Neural cell (in vitro differentiated cells): ENCODE measurements around the gene COA7. TPM values are rescaled to one million over a fixed set of nuclear protein-coding genes. Genes with fewer than 3 reads are reported as not detected.

Experiments used
- H2AFZ ChIP-seq: fragments of 200-600, 300-800 bp; sonication (generic), shearing (Covaris generic); 2 replicates; pipeline ENCODE4 v1.6.0; 2014; ENCODE audit warnings: low read depth, mild to moderate bottlenecking, antibody characterized with exemption, low read length, moderate library complexity
- H3F3A ChIP-seq: fragments of 200-600 bp; shearing (Covaris generic); 2 replicates; pipeline ENCODE4 v1.6.1; 2016; ENCODE audit warnings: mild to moderate bottlenecking, moderate library complexity, mixed read lengths, antibody characterized with exemption, low read length; ENCODE audit not compliant: insufficient read depth, poor library complexity, severe bottlenecking
- H3K27ac ChIP-seq: fragments of 200-600, 300-800 bp; sonication (generic), shearing (Covaris generic); 2 replicates; pipeline ENCODE4 v1.5.1; 2014; ENCODE audit warnings: mild to moderate bottlenecking, low read length, moderate library complexity
- H3K27me3 ChIP-seq: fragments of 300-800, 200-600 bp; sonication (generic), shearing (Covaris generic); 2 replicates; pipeline ENCODE4 v1.6.0; 2014; ENCODE audit warnings: mild to moderate bottlenecking, low read depth, low read length, moderate library complexity; ENCODE audit not compliant: insufficient read depth
- H3K36me3 ChIP-seq: fragments of 300-800, 200-600 bp; sonication (generic), shearing (Covaris generic); 2 replicates; pipeline ENCODE4 v1.5.1; 2014; ENCODE audit warnings: mild to moderate bottlenecking, antibody characterized with exemption, low read length, moderate library complexity; ENCODE audit not compliant: insufficient read depth
- H3K4me2 ChIP-seq: fragments of 300-800, 200-600 bp; sonication (generic), shearing (Covaris generic); 2 replicates; pipeline ENCODE4 v1.6.0; 2014; ENCODE audit warnings: mild to moderate bottlenecking, low read length
- H3K4me3 ChIP-seq: fragments of 300-800, 200-600 bp; sonication (generic), shearing (Covaris generic); 2 replicates; pipeline ENCODE4 v1.5.1; 2014; ENCODE audit warnings: mild to moderate bottlenecking, low read length, moderate library complexity
- H3K79me2 ChIP-seq: fragments of 200-600 bp; shearing (Covaris generic); replicated peaks from 2 replicates; pipeline ENCODE4 v1.6.0; 2014; ENCODE audit warnings: mild to moderate bottlenecking, low read length, moderate library complexity; ENCODE audit not compliant: insufficient read depth
- H3K9ac ChIP-seq: fragments of 300-800, 200-600 bp; sonication (generic), shearing (Covaris generic); 2 replicates; pipeline ENCODE4 v1.6.1; 2016; ENCODE audit warnings: mild to moderate bottlenecking, low read length, mixed read lengths
- H3K9me2 ChIP-seq: fragments of 200-600 bp; shearing (Covaris generic); 2 replicates; pipeline ENCODE4 v1.6.1; 2016; ENCODE audit warnings: mild to moderate bottlenecking, low read length, mixed read lengths; ENCODE audit not compliant: insufficient read depth
- H3K9me3 ChIP-seq: fragments of 200-600, 300-800 bp; sonication (generic), shearing (Covaris generic); 2 replicates; pipeline ENCODE4 v1.6.1; 2016; ENCODE audit warnings: mild to moderate bottlenecking, mixed run types, low read length, moderate library complexity, mixed read lengths
- H4K20me1 ChIP-seq: fragments of 200-600 bp; shearing (Covaris generic); 2 replicates; pipeline ENCODE4 v1.6.1; 2016; ENCODE audit warnings: mild to moderate bottlenecking, mixed run types; ENCODE audit not compliant: insufficient read depth
- EP300 ChIP-seq: fragments of 450-650 bp; conservative IDR thresholded peaks from 2 replicates; pipeline ENCODE4 v1.6.1; 2014; ENCODE audit warnings: antibody characterized with exemption, mild to moderate bottlenecking, moderate library complexity; ENCODE audit not compliant: poor library complexity, severe bottlenecking
- EZH2 ChIP-seq: fragments of 200-600, 300-800 bp; shearing (Covaris generic), sonication (generic); IDR thresholded peaks from 2 replicates; pipeline ENCODE4 v1.6.1; 2014; ENCODE audit warnings: antibody characterized with exemption, low read length, borderline replicate concordance, mild to moderate bottlenecking; ENCODE audit not compliant: insufficient read depth, poor library complexity, severe bottlenecking
- MXI1 ChIP-seq: fragments of 450-650 bp; conservative IDR thresholded peaks from 2 replicates; pipeline ENCODE4 v1.6.1; 2014; ENCODE audit warnings: antibody characterized with exemption, mild to moderate bottlenecking; ENCODE audit not compliant: poor library complexity, severe bottlenecking
- POLR2AphosphoS5 ChIP-seq: IDR thresholded peaks from 2 replicates; pipeline ENCODE4 v1.6.1; 2012
- RAD21 ChIP-seq: fragments of 450-650 bp; conservative IDR thresholded peaks from 2 replicates; pipeline ENCODE4 v1.6.1; 2014; ENCODE audit warnings: antibody characterized with exemption, mild to moderate bottlenecking, moderate library complexity
- SMC3 ChIP-seq: fragments of 450-650 bp; conservative IDR thresholded peaks from 2 replicates; pipeline ENCODE4 v1.6.1; 2014; ENCODE audit warnings: antibody characterized with exemption, mild to moderate bottlenecking, moderate library complexity; ENCODE audit not compliant: poor library complexity
- TAF1 ChIP-seq: IDR thresholded peaks from 2 replicates; pipeline ENCODE4 v1.6.1; 2012; ENCODE audit warnings: low read depth
- polyA plus RNA-seq: library from polyadenylated mRNA; depleted of rRNA; stranded (reverse); fragments of >200 nt; gene quantifications from 2 replicates; pipeline ENCODE4 v1.2.3, GENCODE V29; 2014
- TF ChIP-seq, protein P1 (sequence below): fragments of 450-650 bp; IDR thresholded peaks from 2 replicates; pipeline ENCODE4 v1.5.1; 2014; ENCODE audit warnings: antibody characterized with exemption, mild to moderate bottlenecking, moderate library complexity; ENCODE audit not compliant: poor library complexity, severe bottlenecking
- TF ChIP-seq, protein P2 (sequence below): IDR thresholded peaks from 2 replicates; pipeline ENCODE4 v1.6.1; 2012; ENCODE audit warnings: borderline replicate concordance

Gene COA7
- polyA plus RNA-seq, 1 donor from 2014 or later = 11.6 TPM

DNA sequence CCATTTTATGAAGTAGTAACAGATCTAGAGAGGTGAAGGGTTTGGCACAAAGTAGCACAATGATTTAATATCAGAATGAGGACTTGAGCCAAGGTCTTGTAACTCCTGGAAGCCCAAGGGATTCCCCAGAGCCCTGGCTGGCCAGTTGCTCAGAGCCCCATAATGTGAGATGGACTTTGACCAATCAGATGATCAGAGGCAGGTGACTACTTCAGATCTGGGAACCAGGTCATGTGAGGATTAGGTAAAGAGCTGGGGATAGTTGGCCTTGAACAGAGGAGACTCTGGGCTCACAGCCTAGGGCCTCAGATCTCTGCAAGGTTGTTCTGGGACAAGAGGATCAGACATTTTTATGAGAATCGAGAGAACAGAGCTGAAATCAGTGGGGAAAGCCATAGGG, 46.2 kb downstream of the COA7 start:
- no peak overlapping the region for H3K27ac ChIP-seq
- H3K9me2 ChIP-seq = no peaks in the 10 kb centered on the region
- no peak overlapping the region for H3K9ac ChIP-seq
- H3K79me2 ChIP-seq = no peaks in the 10 kb centered on the region
- H3K36me3 ChIP-seq = no peaks in the 10 kb centered on the region
- H2AFZ ChIP-seq = no peak overlapping the region
- no peak overlapping the region for H3K4me2 ChIP-seq
- H3F3A ChIP-seq = no peaks in the 10 kb centered on the region
- no peaks in the 10 kb centered on the region for H4K20me1 ChIP-seq
- H3K9me3 ChIP-seq = no peaks in the 10 kb centered on the region
- H3K27me3 ChIP-seq = no peaks in the 10 kb centered on the region
- H3K4me3 ChIP-seq = no peak overlapping the region
- no peak for TF ChIP-seq EZH2
- TF ChIP-seq RAD21 = no peak
- no peak for TF ChIP-seq MXI1
- no peak for TF ChIP-seq SMC3
- no peak for TF ChIP-seq EP300
- TF ChIP-seq, protein P1, sequence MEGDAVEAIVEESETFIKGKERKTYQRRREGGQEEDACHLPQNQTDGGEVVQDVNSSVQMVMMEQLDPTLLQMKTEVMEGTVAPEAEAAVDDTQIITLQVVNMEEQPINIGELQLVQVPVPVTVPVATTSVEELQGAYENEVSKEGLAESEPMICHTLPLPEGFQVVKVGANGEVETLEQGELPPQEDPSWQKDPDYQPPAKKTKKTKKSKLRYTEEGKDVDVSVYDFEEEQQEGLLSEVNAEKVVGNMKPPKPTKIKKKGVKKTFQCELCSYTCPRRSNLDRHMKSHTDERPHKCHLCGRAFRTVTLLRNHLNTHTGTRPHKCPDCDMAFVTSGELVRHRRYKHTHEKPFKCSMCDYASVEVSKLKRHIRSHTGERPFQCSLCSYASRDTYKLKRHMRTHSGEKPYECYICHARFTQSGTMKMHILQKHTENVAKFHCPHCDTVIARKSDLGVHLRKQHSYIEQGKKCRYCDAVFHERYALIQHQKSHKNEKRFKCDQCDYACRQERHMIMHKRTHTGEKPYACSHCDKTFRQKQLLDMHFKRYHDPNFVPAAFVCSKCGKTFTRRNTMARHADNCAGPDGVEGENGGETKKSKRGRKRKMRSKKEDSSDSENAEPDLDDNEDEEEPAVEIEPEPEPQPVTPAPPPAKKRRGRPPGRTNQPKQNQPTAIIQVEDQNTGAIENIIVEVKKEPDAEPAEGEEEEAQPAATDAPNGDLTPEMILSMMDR = no peak
- TF ChIP-seq POLR2AphosphoS5 = no peak
- TF ChIP-seq TAF1 = no peak
- TF ChIP-seq, protein P2, sequence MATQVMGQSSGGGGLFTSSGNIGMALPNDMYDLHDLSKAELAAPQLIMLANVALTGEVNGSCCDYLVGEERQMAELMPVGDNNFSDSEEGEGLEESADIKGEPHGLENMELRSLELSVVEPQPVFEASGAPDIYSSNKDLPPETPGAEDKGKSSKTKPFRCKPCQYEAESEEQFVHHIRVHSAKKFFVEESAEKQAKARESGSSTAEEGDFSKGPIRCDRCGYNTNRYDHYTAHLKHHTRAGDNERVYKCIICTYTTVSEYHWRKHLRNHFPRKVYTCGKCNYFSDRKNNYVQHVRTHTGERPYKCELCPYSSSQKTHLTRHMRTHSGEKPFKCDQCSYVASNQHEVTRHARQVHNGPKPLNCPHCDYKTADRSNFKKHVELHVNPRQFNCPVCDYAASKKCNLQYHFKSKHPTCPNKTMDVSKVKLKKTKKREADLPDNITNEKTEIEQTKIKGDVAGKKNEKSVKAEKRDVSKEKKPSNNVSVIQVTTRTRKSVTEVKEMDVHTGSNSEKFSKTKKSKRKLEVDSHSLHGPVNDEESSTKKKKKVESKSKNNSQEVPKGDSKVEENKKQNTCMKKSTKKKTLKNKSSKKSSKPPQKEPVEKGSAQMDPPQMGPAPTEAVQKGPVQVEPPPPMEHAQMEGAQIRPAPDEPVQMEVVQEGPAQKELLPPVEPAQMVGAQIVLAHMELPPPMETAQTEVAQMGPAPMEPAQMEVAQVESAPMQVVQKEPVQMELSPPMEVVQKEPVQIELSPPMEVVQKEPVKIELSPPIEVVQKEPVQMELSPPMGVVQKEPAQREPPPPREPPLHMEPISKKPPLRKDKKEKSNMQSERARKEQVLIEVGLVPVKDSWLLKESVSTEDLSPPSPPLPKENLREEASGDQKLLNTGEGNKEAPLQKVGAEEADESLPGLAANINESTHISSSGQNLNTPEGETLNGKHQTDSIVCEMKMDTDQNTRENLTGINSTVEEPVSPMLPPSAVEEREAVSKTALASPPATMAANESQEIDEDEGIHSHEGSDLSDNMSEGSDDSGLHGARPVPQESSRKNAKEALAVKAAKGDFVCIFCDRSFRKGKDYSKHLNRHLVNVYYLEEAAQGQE = no peak

DNA sequence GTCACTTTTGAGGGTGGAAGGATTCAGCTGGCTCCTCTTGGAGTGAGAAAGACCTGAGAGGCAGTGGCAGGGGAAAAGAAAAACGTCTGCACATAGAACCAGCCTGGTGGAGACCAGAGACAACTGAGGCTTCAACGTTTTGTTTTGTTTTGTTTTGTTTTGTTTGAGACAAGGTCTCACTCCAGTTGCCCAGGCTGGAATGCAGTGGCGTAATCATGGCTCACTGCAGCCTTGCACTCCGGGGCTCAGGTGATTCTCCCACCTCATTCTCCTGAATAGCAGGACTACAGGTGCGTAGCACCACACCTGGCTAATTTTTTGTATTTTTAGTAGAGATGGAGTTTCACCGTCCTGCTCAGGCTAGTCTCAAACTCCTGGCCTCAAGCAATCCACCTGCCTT, 52.9 kb downstream of the COA7 start:
- Histone ChIP-seq H3K9ac (no peak overlapping the region), H3K4me2 (no peak overlapping the region), H3K27ac (no peak overlapping the region), H3K79me2 (no peaks in the 10 kb centered on the region), H3K9me2 (no peaks in the 10 kb centered on the region), H3K9me3 (no peaks in the 10 kb centered on the region), H3K27me3 (no peaks in the 10 kb centered on the region), H2AFZ (no peak overlapping the region), H3F3A (no peaks in the 10 kb centered on the region), H4K20me1 (no peaks in the 10 kb centered on the region), H3K4me3 (no peak overlapping the region), H3K36me3 (no peaks in the 10 kb centered on the region)
- TF ChIP-seq MXI1 (no peak), EP300 (no peak), TAF1 (no peak), POLR2AphosphoS5 (no peak), EZH2 (no peak), RAD21 (no peak), SMC3 (no peak)
- TF ChIP-seq, protein P2 = no peak
- TF ChIP-seq, protein P1 = no peak
